HG02973 (cell line): ENCODE results near the gene EIF2AK2.

Experiments used
- ATAC-seq: cut with Tn5 transposase; IDR thresholded peaks from one replicate; pipeline ENCODE4 v1.9.1; 2021; ENCODE audit warnings: moderate library complexity; ENCODE audit not compliant: unreplicated experiment

Gene EIF2AK2

GRCh38 chr2:37104178-37104577, 52.6 kb downstream of the EIF2AK2 start:
- no peak for ATAC-seq

DNA sequence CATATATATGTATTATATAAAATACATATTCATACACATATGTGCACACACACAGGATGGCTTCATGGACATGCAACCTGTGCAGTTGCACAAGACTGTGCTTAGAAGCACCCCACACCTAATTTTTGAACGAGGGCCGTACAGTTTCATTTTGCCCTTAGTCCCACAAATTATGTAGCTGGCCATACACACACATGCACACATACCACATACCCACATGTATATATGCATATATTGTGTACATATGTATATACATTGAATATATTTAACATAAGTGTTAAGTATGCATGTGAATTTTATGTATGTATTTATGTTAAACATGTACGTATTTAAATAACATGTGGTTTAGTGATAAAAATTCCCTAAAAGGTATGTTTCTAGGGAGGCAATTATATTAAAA, 54.2 kb downstream of the EIF2AK2 start:
- ATAC-seq = no peak

DNA sequence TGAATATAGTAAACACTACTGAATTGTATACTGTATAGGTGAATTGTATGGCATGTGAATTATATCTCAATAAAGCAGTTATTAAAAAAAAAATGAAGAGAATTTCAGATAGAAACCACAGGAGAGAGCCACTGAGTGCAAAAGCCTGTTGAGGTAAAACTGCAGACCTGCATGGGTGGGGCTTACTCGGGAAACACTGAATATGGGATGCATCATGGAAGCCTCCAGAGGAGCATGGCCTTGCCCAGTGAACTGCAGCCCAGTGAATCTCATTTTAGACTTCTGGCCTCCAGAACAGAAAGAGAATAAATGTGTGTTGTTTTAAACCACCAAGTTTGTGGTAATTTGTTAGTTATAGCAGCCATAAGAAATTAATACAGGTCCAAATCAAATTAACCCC, 56.7 kb downstream of the EIF2AK2 start:
- no peak for ATAC-seq

DNA sequence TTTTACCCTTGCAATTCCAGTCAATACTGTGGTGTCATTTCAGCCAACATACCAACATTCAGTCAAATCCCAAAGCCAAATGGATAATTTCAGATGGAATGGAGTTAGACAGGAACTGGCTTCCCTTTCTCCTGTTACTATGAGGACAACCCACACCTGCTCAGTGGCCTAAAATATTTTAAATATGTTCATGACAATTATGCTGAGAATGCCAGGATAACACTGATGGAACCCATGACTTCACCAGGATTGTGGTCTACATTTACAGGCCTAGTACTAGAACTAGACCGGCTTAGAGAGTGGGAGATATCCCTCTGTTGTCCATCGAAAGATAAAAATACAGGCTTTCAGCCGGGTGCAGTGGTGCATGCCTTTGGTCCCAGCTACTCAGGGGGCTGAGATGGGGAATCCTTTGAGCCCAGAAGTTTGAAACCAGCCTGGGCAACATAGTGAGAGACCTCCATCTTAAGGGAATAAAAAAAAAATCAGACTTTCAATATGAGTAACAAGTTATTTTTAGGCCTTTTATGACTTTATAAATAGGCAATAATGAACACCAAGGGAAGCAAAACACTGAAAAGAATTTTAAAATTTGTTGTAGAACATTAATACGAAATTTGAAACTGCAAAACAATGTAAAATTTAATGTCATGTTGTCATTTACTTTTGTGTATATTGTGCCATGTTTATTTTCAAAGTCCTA, 58.2 kb downstream of the EIF2AK2 start:
- ATAC-seq = no peak

DNA sequence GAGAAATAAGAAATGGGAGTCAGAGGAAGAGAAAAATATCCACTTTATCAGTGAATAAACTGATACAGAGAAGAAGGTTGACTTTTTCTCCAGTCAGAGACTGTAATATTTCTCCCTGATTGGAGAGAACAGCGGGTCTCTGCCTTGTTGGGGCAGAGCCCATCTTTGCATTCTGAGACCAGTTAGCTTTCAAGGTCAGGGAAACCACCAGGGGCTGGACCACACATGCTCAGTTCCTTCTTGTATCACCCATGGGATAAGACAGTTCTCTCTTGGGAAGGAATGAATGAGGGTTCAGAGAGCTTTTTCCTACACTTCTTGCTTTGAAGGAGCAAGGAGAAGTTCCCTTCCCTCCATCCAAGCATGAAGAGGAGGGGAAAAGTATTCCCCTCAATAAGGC, 60.2 kb downstream of the EIF2AK2 start:
- ATAC-seq = no peak

- ATAC-seq = peak; percentile 48
Observed at GRCh38 chr2:37091873-37092272, 64.9 kb downstream of the EIF2AK2 start.

GRCh38 chr2:37090019-37090477, 66.7 kb downstream of the EIF2AK2 start:
- peak; percentile 85 for ATAC-seq

- ATAC-seq = no peak
Observed at GRCh38 chr2:37085731-37086147, 71.0 kb downstream of the EIF2AK2 start.

DNA sequence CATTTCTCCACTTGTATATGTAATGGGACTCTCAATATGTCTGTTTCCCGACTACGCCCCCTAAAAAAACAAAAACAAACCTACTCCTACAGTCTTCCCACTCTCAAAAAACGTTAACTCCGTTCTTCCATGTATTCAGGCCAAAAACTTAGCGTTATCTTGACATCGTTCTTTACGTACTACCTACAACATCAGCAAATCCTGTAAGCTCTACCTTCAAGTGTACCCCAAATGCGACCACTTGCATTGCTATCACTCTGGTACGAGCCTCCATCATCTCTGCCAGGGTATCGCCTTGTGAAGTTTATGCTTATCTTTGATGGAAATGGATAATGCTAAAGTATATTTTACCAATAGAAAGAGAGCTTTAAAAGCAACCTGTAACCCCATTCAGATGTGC, 72.0 kb downstream of the EIF2AK2 start:
- ATAC-seq = no peak

DNA sequence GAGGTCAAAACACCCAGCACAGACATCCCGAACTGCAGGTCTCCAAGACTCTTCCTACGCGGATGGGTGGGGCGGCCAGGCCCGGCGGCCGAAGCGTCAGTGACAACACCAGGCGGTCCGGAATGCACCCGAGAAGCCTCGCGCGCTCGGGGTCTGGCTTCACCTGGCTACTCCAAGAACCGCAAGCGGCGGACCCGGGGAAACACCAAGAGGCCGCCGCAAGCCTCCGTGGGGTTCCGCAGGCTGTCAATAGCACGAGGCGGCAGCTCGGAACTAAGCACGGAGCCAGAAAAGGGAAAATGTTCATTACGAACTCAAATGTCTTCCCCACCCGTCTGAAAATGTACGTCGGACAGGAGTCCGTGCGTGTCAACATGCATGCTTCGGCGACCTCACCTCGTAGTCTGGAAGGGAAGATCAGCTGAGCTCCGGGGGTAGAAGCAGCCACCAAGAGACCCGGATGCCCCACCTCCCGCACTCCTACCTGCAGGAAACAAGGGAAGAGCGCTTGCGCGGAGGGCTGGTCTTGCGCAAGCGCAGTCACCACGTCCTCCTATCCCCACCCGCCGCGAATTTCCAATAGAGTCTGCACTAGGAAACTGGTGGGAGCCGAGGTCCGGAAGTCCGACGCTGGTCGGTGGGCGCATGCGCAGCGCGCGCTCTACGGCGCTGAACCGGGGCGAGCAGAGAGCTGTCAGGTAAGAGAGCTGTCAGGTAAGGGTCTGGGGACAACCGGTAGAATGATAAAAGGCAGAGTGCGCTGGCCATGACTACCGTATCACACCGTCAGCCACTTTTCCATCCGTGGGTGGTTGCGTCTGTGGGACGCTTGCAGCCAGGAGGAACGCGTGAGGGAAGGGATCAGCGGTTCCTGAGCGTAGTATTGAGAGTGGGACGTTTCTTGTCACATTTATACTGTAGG, 72.6 kb downstream of the EIF2AK2 start, which contains the start of the genes GPATCH11 and HEATR5B:
Gene GPATCH11 (plus strand): TSS at position 646 of the 922 bp plus-strand sequence. CDS start 3,864 bp downstream, outside the sequence.
Gene HEATR5B (minus strand): TSS at position 500 of the 922 bp plus-strand sequence. CDS start 958 bp downstream, outside the sequence.
- peak; percentile 74 for ATAC-seq

- no peak for ATAC-seq
Observed at GRCh38 chr2:37080689-37081088, 76.1 kb downstream of the EIF2AK2 start.

- ATAC-seq = no peak
Observed at GRCh38 chr2:37080266-37080665, 76.5 kb downstream of the EIF2AK2 start.

DNA sequence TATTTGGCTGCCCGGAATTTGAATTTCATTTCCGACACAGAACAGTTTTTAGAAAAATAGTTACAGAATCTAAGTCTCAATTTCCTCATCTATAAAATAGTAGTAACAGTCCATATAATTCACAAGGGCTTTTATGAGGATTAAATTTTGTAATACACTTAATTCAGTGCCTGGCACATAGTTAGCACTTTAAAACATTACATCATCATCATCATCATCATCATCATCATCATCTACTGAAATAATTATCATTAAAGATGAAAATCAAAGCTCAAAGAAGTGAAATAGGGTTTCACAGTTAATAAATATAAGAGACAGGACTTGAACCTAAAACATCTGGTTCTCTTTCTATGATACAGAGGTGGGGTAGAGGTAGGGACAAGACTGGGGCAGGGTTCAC, 85.8 kb downstream of the EIF2AK2 start:
- ATAC-seq = no peak

DNA sequence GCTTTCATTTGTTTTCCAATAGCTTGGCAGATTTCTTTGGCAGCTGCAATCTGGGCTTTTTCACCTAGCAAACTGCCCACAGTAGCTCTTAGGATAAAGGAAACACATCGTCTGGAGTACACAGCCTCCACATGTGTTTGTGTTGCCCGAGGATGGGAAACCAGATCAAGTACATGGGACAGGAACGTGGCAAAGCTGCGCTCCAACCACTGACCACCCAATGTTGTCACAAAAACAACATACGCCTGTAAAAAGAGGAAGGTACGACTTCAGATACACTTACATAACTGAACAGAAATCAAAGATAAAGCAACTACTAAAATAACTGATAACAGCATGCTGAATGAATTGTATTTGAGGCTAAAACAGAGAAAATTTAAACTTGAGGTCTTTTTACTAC, 88.1 kb downstream of the EIF2AK2 start:
- no peak for ATAC-seq

DNA sequence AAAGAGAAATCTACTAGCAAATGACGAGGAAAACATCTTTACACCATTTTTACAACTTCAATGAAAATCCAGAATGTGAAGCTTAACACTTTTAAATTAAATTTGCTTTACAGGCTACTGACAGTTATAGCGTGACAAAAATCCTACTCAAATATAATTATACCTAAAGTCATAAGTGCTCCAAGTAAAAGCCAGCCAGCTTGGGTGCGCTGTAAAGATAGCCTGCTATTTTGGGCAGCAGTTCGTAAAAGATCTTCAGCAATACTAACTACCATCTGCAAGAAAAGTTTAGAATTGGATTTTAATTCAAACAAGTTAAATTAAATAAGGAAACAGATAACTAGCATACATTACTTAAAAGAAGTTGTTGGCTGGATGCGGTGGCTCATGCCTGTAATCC, 95.0 kb downstream of the EIF2AK2 start:
- no peak for ATAC-seq

DNA sequence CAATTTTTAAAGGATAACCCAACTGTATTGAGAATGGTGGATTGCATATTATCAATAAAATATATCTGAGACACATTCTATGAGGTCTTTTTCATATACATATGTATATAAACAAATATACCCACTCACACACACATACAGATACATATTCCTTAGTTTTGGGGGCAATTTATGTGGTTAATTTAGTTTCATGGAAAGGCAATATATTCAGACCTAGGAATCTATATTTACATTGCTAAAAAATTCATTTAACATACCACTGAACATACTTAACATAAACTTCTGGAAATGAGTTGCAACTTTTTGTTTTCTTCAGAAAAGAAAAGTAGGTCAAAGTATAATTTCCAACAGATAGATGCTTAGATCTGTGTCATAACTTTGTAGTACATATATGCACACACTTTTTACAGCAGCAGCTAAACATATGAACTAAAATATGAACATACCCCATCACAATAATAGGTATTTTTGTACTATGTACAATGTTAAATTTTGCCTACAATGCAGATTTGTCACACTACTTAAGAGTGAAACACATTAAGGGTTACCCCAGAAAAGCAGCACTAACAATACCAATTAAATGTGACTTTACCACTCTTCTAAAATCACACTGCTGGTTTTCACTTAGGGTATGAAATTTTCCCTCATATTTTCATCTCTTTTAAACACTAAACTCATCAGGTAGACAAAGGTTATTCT, 95.6 kb downstream of the EIF2AK2 start:
- no peak for ATAC-seq

DNA sequence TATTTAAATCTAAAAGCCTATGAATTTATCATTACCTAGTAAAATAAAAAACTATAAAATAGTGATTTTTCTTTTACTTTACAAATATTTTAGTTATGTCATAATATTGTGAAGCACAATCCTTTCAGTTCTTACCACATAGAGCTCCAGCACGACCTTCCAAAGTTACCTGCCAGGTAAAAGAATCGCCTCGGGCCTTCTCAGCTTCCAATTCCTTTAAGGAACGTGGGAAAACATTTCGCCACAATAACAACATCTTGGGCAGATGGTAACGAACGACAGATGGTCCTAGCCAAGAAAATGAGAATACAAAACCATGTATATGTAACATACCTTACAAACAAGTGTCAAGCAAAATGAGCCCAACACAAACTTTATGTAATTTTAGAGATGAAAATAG, 96.3 kb downstream of the EIF2AK2 start:
- no peak for ATAC-seq

- no peak for ATAC-seq
Observed at GRCh38 chr2:37059841-37060240, 96.9 kb downstream of the EIF2AK2 start.

DNA sequence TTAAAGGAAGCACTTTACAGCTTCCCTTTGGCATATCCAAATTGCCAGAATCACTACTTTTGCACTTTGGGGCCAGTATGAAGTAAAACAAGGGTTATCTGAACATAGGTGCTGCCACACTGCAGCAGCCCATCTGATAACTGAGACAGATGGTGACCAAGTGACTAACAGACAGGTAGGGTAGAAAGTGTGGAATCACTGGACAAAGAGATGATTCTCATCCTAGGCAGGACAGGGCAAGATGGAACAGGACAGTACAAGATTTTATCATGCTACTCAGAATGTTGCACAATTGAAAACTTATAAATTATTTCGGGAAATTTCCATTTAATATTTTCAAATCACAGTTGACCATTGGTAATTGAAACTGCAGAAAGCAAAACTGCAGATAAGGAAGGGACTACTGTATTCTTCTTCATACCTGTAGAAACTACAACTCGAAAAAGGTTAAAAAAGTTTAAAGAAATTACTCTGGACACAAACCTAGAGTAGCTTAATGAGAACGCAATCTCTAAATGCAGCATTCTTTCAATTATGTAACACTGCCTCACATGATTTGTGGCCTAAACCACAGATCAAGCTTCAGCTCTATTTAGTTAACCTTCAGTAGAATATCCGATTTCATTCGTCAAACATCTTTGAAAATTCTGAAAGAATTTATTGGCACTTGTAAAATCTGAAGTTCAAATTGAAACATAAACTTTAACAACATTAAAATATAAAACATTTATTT, 104.0 kb downstream of the EIF2AK2 start:
- no peak for ATAC-seq
